K562 (cell line): Measurements from ENCODE around the gene PBX1. TPM values are rescaled to one million over a fixed set of nuclear protein-coding genes. Genes with fewer than 3 reads are reported as not detected.

Experiments used
- ARID1B ChIP-seq: fragments of 450-650 bp; IDR thresholded peaks from 2 replicates; pipeline ENCODE4 v1.6.1; 2016; ENCODE audit warnings: antibody characterized with exemption, mild to moderate bottlenecking, inconsistent platforms
- ATF1 ChIP-seq, 2 experiments: fragments of 450-650 bp in 1 of 2; IDR thresholded peaks; 2 replicates each; pipeline ENCODE4 v1.6.1; 2016; ENCODE audit warnings: missing compliant biosample characterization in 1 of 2, missing genetic modification characterization in 1 of 2
- BDP1 ChIP-seq: IDR thresholded peaks from 3 replicates; pipeline ENCODE4 v1.6.1; 2011; ENCODE audit not compliant: insufficient read length, insufficient read depth
- BRF1 ChIP-seq: IDR thresholded peaks from 3 replicates; pipeline ENCODE4 v1.6.1; 2011; ENCODE audit warnings: borderline replicate concordance, mild to moderate bottlenecking; ENCODE audit not compliant: insufficient read length; ENCODE audit errors: extremely low read depth
- CBFA2T2 ChIP-seq: fragments of 450-650 bp; conservative IDR thresholded peaks from 2 replicates; pipeline ENCODE4 v1.6.1; 2017; ENCODE audit warnings: mild to moderate bottlenecking
- DACH1 ChIP-seq: fragments of 450-650 bp; IDR thresholded peaks from 2 replicates; pipeline ENCODE4 v1.6.1; 2018; ENCODE audit not compliant: partially characterized antibody
- FOXM1 ChIP-seq, 2 experiments: fragments of 450-650 bp in 1 of 2; sonication (generic) in 1 of 2; formaldehyde crosslinking in 1 of 2; IDR thresholded peaks; 2 replicates each; pipeline versions ENCODE4 v1.6.1 to v1.9.0; 2017 to 2022; ENCODE audit warnings: low read depth in 2 of 2, mild to moderate bottlenecking in 2 of 2, missing genetic modification reagents in 1 of 2, moderate library complexity in 1 of 2
- JUN ChIP-seq, 2 experiments: sonication (generic) in 1 of 2; formaldehyde crosslinking in 1 of 2; IDR thresholded peaks; 2 replicates each; pipeline versions ENCODE4 v1.6.1 to v1.8.0; 2012 to 2022; ENCODE audit warnings: borderline replicate concordance in 2 of 2, mild to moderate bottlenecking in 2 of 2, improper control_type of control experiment in 1 of 2, low read depth in 1 of 2, low read length in 1 of 2, missing genetic modification reagents in 1 of 2
- KLF16 ChIP-seq: IDR thresholded peaks from 2 replicates; pipeline ENCODE4 v1.6.1; 2016; ENCODE audit warnings: antibody characterized with exemption
- MEIS2 ChIP-seq: fragments of 450-650 bp; IDR thresholded peaks from 2 replicates; pipeline ENCODE4 v1.6.1; 2014; ENCODE audit warnings: mild to moderate bottlenecking; ENCODE audit not compliant: partially characterized antibody
- MTA3 ChIP-seq: fragments of 450-650 bp; formaldehyde crosslinking; IDR thresholded peaks from 2 replicates; pipeline ENCODE4 v1.6.1; 2017; ENCODE audit warnings: mild to moderate bottlenecking, borderline replicate concordance
- NEUROD1 ChIP-seq: fragments of 150-350 bp; IDR thresholded peaks from 2 replicates; pipeline ENCODE4 v1.6.1; 2014; ENCODE audit warnings: borderline replicate concordance, low read length, low read depth; ENCODE audit not compliant: partially characterized antibody
- NFE2L1 ChIP-seq: fragments of 450-650 bp; IDR thresholded peaks from 2 replicates; pipeline ENCODE4 v1.6.1; 2016; ENCODE audit warnings: missing genetic modification characterization, low read depth, mild to moderate bottlenecking, missing compliant biosample characterization, moderate library complexity, borderline replicate concordance
- NR2F6 ChIP-seq: fragments of 450-650 bp; formaldehyde crosslinking; IDR thresholded peaks from 2 replicates; pipeline ENCODE4 v1.4.0; 2020; ENCODE audit warnings: mild to moderate bottlenecking
- PHB ChIP-seq: fragments of 250-450 bp; sonication (Bioruptor Pico); IDR thresholded peaks from 2 replicates; pipeline ENCODE4 v1.5.0; 2021
- PML ChIP-seq: IDR thresholded peaks from 2 replicates; pipeline ENCODE4 v1.6.1; 2012; ENCODE audit warnings: low read length, inconsistent platforms
- RHOXF2B ChIP-seq: fragments of 250-450 bp; sonication (Bioruptor Pico); conservative IDR thresholded peaks from 2 replicates; pipeline ENCODE4 v1.5.1; 2021
- SAFB2 ChIP-seq: fragments of 200-400 bp; formaldehyde crosslinking; IDR thresholded peaks from 2 replicates; pipeline ENCODE4 v1.6.1; 2018; ENCODE audit warnings: borderline replicate concordance, low read length, low read depth, moderate library complexity; ENCODE audit not compliant: severe bottlenecking
- SMARCB1 ChIP-seq: IDR thresholded peaks from 2 replicates; pipeline ENCODE4 v1.6.1; 2011; ENCODE audit warnings: improper control_type of control experiment, low read depth; ENCODE audit not compliant: insufficient read length
- SNRNP70 ChIP-seq: fragments of 200-400 bp; formaldehyde crosslinking; optimal IDR thresholded peaks from 2 replicates; pipeline ENCODE3; 2017; ENCODE audit warnings: low read depth, low read length
- U2AF2 ChIP-seq: fragments of 200-400 bp; formaldehyde crosslinking; optimal IDR thresholded peaks from 2 replicates; pipeline ENCODE3; 2017; ENCODE audit warnings: low read depth, mild to moderate bottlenecking, low read length
- XRCC5 ChIP-seq: fragments of 200-400 bp; formaldehyde crosslinking; IDR thresholded peaks from 2 replicates; pipeline ENCODE4 v1.6.1; 2017; ENCODE audit warnings: low read depth, mild to moderate bottlenecking, low read length
- ZKSCAN1 ChIP-seq: fragments of 150-350 bp; IDR thresholded peaks from 2 replicates; pipeline ENCODE4 v1.6.1; 2016; ENCODE audit warnings: low read depth, low read length
- ZNF24 ChIP-seq: fragments of 450-650 bp; IDR thresholded peaks from 2 replicates; pipeline ENCODE4 v1.6.1; 2016
- ZNF3 ChIP-seq: fragments of 250-450 bp; sonication (Bioruptor Pico); IDR thresholded peaks from 2 replicates; pipeline ENCODE4 v1.5.0; 2021; ENCODE audit warnings: mild to moderate bottlenecking, moderate library complexity
- ZNF507 ChIP-seq: conservative IDR thresholded peaks from 2 replicates; pipeline ENCODE4 v1.6.1; 2017; ENCODE audit warnings: missing genetic modification characterization, missing compliant biosample characterization
- ZNF583 ChIP-seq: fragments of 250-450 bp; sonication (Bioruptor Pico); IDR thresholded peaks from 2 replicates; pipeline ENCODE4 v1.4.0; 2020
- polyA plus RNA-seq, 8 experiments: library from polyadenylated mRNA; depleted of rRNA in 4 of 8; stranded (reverse) in 5 of 8; unstranded in 3 of 8; fragments of >200 nt; fragmentation: Nextera tagmentation in 2 of 8; fragmentation: Illumina TruSeq in 1 of 8; extraction: Ambion mirVana in 2 of 8; extraction: Trizol in 1 of 8; gene quantifications; 2 replicates each; pipeline versions ENCODE4 v1.2.1 to v1.2.3, GENCODE V29; 2011 to 2014; ENCODE audit warnings: inconsistent platforms in 1 of 8, missing spikeins in 1 of 8
- total RNA-seq, 7 experiments: library from RNA; depleted of rRNA in 6 of 7; stranded (reverse); fragments of >200 nt in 6 of 7; fragmentation: Illumina TruSeq in 2 of 7; extraction: Trizol in 2 of 7; gene quantifications; 2 replicates each; pipeline versions ENCODE4 v1.2.1 to v1.2.3, GENCODE V29; 2011 to 2021; ENCODE audit warnings: low replicate concordance in 1 of 7
- TF ChIP-seq, protein P1 (sequence below): fragments of 450-650 bp; IDR thresholded peaks from 2 replicates; pipeline ENCODE4 v1.7.1; 2018; ENCODE audit warnings: mild to moderate bottlenecking, low read depth; ENCODE audit not compliant: partially characterized antibody

The PBX1 gene
- total and polyA plus RNA-seq, 9 of the 15 experiments (the other 6 are each of a cell fraction or from before 2014, with no cell fraction given): 0.03 to 0.62 (median 0.17) TPM

DNA sequence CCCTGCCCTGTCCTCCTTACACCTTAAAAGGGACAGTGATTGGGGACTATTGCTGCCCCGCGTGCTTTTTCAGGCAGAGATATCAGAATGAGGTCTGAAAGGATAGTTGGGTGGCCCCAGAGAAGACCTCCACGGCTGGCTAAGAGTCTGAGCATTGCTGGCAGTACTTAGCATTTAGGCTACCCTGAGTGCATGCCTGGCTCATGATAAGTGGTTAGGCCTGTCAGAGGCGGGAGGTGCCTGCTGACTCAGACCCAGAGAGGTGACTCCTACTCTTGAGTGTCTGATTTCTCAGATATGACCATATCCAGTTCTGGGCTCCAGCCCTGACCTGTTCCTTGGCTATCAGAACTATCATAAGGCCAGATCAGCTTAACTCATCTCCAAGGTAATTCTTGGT lies 213.7 kb downstream of the PBX1 start (continued):
- TF ChIP-seq NEUROD1 (peak; percentile 27), JUN (IDR thresholded peaks at IDR 0.05; ENCODE audit: borderline replicate concordance, low read depth, low read length) (peak; percentile 83), JUN (CRISPR knock-in tag; IDR thresholded peaks at IDR 0.05; ENCODE audit: borderline replicate concordance) (0 out of 2 replicates have a peak, but pooled peaks have one; percentile 51), SMARCB1 (no peak), SNRNP70 (no peak), U2AF2 (no peak), ZNF507 (tag) (no peak), ARID1B (peak; percentile 91), ZNF24 (no peak; the same call in 1 of the 2 replicates), CBFA2T2 (peak; percentile 75), SAFB2 (no peak), PHB (CRISPR knock-in tag) (no peak), KLF16 (peak; percentile 86), DACH1 (no peak), FOXM1 (IDR thresholded peaks at IDR 0.05; ENCODE audit: low read depth) (no peak), FOXM1 (CRISPR knock-in tag; IDR thresholded peaks at IDR 0.05; ENCODE audit: low read depth) (no peak), NR2F6 (CRISPR knock-in tag) (no peak), NFE2L1 (tag) (no peak), ZNF3 (CRISPR knock-in tag) (no peak), XRCC5 (no peak), MTA3 (peak; percentile 42; the same call in 1 of the 2 replicates), RHOXF2B (CRISPR knock-in tag) (no peak), ZNF583 (CRISPR knock-in tag) (no peak), BDP1 (no peak), ZKSCAN1 (0 out of 2 replicates have a peak, but pooled peaks have one; percentile 11), PML (peak; percentile 48), ATF1 (CRISPR knock-in tag; IDR thresholded peaks at IDR 0.05) (no peak), ATF1 (tag; IDR thresholded peaks at IDR 0.05) (peak; percentile 31; the same call in 1 of the 2 replicates), BRF1 (no peak), MEIS2 (peak; percentile 71)
- TF ChIP-seq, protein P1, sequence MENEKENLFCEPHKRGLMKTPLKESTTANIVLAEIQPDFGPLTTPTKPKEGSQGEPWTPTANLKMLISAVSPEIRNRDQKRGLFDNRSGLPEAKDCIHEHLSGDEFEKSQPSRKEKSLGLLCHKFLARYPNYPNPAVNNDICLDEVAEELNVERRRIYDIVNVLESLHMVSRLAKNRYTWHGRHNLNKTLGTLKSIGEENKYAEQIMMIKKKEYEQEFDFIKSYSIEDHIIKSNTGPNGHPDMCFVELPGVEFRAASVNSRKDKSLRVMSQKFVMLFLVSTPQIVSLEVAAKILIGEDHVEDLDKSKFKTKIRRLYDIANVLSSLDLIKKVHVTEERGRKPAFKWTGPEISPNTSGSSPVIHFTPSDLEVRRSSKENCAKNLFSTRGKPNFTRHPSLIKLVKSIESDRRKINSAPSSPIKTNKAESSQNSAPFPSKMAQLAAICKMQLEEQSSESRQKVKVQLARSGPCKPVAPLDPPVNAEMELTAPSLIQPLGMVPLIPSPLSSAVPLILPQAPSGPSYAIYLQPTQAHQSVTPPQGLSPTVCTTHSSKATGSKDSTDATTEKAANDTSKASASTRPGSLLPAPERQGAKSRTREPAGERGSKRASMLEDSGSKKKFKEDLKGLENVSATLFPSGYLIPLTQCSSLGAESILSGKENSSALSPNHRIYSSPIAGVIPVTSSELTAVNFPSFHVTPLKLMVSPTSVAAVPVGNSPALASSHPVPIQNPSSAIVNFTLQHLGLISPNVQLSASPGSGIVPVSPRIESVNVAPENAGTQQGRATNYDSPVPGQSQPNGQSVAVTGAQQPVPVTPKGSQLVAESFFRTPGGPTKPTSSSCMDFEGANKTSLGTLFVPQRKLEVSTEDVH: no peak
